ENCODE results near the gene DPP10.

The DPP10 gene

GRCh38 chr2:114472726-114473125 is 30.3 kb downstream of the DPP10 start:
- no peak overlapping the region for H3K4me3 ChIP-seq (ENCODE audit: low read depth in 1 of 2, low read length in 1 of 2)
- no peaks in the 10 kb centered on the region for H3K9me3 ChIP-seq
- no peaks in the 10 kb centered on the region for H3K36me3 ChIP-seq
- no peaks in the 10 kb centered on the region for H3K27me3 ChIP-seq
- TF ChIP-seq CTCF (IDR thresholded peaks at IDR 0.05) = no peak
- H3K27ac ChIP-seq = no peak overlapping the region
- no peaks in the 10 kb centered on the region for H3K4me1 ChIP-seq (ENCODE audit: control insufficient read depth in 1 of 2, insufficient read depth in 1 of 2, low read depth in 1 of 2, low read length in 1 of 2)

GRCh38 chr2:114488841-114489530 is 46.5 kb downstream of the DPP10 start:
- Histone ChIP-seq H3K27ac (no peak overlapping the region), H3K27me3 (no peaks in the 10 kb centered on the region), H3K4me3 (ENCODE audit: low read depth in 1 of 2, low read length in 1 of 2) (no peak overlapping the region), H3K9me3 (no peaks in the 10 kb centered on the region), H3K36me3 (no peaks in the 10 kb centered on the region), H3K4me1 (ENCODE audit: control insufficient read depth in 1 of 2, insufficient read depth in 1 of 2, low read depth in 1 of 2, low read length in 1 of 2) (no peaks in the 10 kb centered on the region)
- TF ChIP-seq CTCF (IDR thresholded peaks at IDR 0.05) = no peak

- Histone ChIP-seq H3K4me3 (ENCODE audit: low read depth in 1 of 2, low read length in 1 of 2) (no peak overlapping the region), H3K36me3 (no peaks in the 10 kb centered on the region), H3K4me1 (ENCODE audit: control insufficient read depth in 1 of 2, insufficient read depth in 1 of 2, low read depth in 1 of 2, low read length in 1 of 2) (no peaks in the 10 kb centered on the region), H3K9me3 (no peaks in the 10 kb centered on the region), H3K27ac (no peak overlapping the region), H3K27me3 (no peaks in the 10 kb centered on the region)
- TF ChIP-seq CTCF (IDR thresholded peaks at IDR 0.05) = no peak
These were observed 52.6 kb downstream of the DPP10 start for GRCh38 chr2:114495046-114495445.

- no peak for TF ChIP-seq CTCF (IDR thresholded peaks at IDR 0.05)
- Histone ChIP-seq H3K4me3 (ENCODE audit: low read depth in 1 of 2, low read length in 1 of 2) (no peak overlapping the region), H3K9me3 (no peaks in the 10 kb centered on the region), H3K4me1 (ENCODE audit: control insufficient read depth in 1 of 2, insufficient read depth in 1 of 2, low read depth in 1 of 2, low read length in 1 of 2) (no peaks in the 10 kb centered on the region), H3K36me3 (no peaks in the 10 kb centered on the region), H3K27ac (no peak overlapping the region), H3K27me3 (no peaks in the 10 kb centered on the region)
These were observed 54.5 kb downstream of the DPP10 start for GRCh38 chr2:114496959-114497358.

- H3K36me3 ChIP-seq = no peaks in the 10 kb centered on the region
- no peak overlapping the region for H3K27ac ChIP-seq
- no peaks in the 10 kb centered on the region for H3K9me3 ChIP-seq
- no peaks in the 10 kb centered on the region for H3K4me1 ChIP-seq (ENCODE audit: control insufficient read depth in 1 of 2, insufficient read depth in 1 of 2, low read depth in 1 of 2, low read length in 1 of 2)
- H3K27me3 ChIP-seq = no peaks in the 10 kb centered on the region
- no peak overlapping the region for H3K4me3 ChIP-seq (ENCODE audit: low read depth in 1 of 2, low read length in 1 of 2)
- no peak for TF ChIP-seq CTCF (IDR thresholded peaks at IDR 0.05)
These were observed 56.7 kb downstream of the DPP10 start for GRCh38 chr2:114499101-114499500.

Measured in neutrophil (primary cell).